Epithelial cell of esophagus (primary cell): Measurements from ENCODE around the gene AHDC1.

ENCODE experiments used
- DNase-seq: peaks from one replicate; pipeline ENCODE4 v3.0.0; 2010; ENCODE audit warnings: low read depth
- H3K4me3 ChIP-seq: 2 replicates; pipeline ENCODE4 v1.5.1; 2011; ENCODE audit warnings: mild to moderate bottlenecking, low read length, control low read depth
- CTCF ChIP-seq: IDR thresholded peaks from 2 replicates; pipeline ENCODE4 v1.5.1; 2011; ENCODE audit warnings: low read depth, mild to moderate bottlenecking, low read length, control low read depth, inconsistent platforms; ENCODE audit not compliant: insufficient read depth; ENCODE audit errors: missing control alignments

Gene AHDC1

GRCh38 chr1:27523337-27524020 lies 80.5 kb downstream of the AHDC1 start:
- no peak for TF ChIP-seq CTCF
- H3K4me3 ChIP-seq: no peak overlapping the region
- DNase-seq: no peak

- peak; percentile 40 for TF ChIP-seq CTCF
- H3K4me3 ChIP-seq: no peak overlapping the region
- peak; percentile 99 for DNase-seq
Observed at GRCh38 chr1:27522432-27523336, 81.3 kb downstream of the AHDC1 start.

DNA sequence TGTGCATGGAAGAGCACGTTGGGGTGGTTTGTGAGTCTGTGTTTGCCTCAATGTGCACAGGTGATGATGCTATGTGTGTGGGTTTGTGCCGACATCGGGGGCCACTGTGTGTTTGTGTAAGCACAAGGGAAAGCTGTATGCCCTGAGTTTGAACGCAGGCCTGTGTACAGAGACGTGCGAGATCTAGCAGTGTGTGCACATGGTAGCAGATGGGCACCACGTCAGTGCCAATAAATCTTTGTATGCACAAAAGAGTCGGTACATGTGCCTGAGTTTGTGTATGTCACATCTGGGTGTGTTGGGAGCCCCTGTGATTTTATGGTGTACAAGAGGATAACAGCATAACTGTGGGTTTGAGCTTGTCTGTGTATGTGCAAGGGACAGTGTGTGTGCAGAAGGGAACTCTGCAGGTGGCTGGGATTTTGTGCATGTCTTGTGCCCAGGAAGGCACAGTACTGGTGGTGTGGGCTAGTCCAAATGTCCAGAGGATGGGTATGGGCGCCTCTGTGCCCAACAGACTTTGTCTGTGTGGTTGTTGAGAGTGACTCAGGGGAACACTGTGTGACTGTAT lies 82.0 kb downstream of the AHDC1 start:
- H3K4me3 ChIP-seq: no peak overlapping the region
- DNase-seq: no peak
- TF ChIP-seq CTCF: no peak

DNA sequence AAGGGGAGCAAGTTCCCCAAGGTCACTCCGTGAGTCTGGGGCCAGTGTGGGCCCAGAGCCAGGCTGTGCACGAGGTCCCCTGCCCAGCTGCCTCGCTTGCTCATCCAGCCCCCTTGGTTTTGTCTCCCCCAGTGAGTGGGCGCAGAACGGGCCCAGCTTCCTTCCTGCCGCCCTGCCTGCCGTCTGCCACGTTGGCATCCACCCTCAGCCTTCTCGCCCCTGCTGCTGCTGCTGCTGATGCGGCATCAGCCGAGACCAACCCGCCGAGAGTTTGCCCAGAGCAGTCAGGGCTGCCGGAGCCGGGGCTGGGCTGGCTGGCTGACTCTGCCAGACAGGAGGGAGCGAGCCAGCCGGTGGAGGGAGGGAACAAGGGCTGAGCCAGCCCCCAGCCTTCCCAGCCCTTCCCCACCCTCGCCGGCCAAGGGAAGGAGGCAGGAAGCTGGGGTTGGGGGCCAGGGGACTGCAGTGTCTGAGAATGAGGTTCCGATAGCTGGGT lies 82.6 kb downstream of the AHDC1 start:
- no peak overlapping the region for H3K4me3 ChIP-seq
- TF ChIP-seq CTCF: no peak
- DNase-seq: no peak

GRCh38 chr1:27520651-27521050 lies 83.3 kb downstream of the AHDC1 start:
- no peak for DNase-seq
- no peak overlapping the region for H3K4me3 ChIP-seq
- no peak for TF ChIP-seq CTCF

- no peak for TF ChIP-seq CTCF
- DNase-seq: no peak
- H3K4me3 ChIP-seq: no peak overlapping the region
Observed at GRCh38 chr1:27519331-27520258, 84.3 kb downstream of the AHDC1 start.
